ENCODE measurements around the gene ERO1A. TPM values are rescaled to one million over a fixed set of nuclear protein-coding genes. Genes with fewer than 3 reads are reported as not detected.

Gene ERO1A
- total RNA-seq, 1 donor from 2014 or later, result 25.8 TPM

DNA sequence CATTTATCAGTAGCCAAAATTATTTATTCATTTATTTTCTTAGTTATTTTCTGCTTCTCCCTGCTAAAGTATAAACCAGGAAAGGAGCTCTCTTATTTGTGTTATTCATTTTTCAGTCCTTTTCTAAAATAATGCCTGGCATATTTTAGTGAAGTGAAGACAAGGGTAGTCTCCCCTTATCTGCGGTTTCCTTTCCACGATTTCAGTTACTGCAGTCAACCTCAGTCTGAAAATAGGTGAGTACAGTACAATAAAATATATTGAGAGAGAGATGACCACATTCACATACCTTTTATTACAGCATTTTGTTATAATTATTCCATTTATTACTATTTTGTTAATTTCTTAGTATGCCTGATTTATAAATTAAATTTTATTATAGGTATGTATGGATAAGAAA lies 85.2 kb downstream of the ERO1A start:
- Mint-ChIP-seq H3K27ac (ENCODE audit: unreplicated experiment) (no peak overlapping the region), H3K4me3 (ENCODE audit: unreplicated experiment) (no peak overlapping the region), H3K9me3 (ENCODE audit: unreplicated experiment) (no peaks in the 10 kb centered on the region), H3K4me1 (ENCODE audit: low read depth, unreplicated experiment) (no peaks in the 10 kb centered on the region), H3K36me3 (ENCODE audit: unreplicated experiment) (peaks cover 8% of the 10 kb centered on the region), H3K27me3 (ENCODE audit: unreplicated experiment) (no peaks in the 10 kb centered on the region)
- DNase-seq, result no peak
- TF ChIP-seq, protein P1, sequence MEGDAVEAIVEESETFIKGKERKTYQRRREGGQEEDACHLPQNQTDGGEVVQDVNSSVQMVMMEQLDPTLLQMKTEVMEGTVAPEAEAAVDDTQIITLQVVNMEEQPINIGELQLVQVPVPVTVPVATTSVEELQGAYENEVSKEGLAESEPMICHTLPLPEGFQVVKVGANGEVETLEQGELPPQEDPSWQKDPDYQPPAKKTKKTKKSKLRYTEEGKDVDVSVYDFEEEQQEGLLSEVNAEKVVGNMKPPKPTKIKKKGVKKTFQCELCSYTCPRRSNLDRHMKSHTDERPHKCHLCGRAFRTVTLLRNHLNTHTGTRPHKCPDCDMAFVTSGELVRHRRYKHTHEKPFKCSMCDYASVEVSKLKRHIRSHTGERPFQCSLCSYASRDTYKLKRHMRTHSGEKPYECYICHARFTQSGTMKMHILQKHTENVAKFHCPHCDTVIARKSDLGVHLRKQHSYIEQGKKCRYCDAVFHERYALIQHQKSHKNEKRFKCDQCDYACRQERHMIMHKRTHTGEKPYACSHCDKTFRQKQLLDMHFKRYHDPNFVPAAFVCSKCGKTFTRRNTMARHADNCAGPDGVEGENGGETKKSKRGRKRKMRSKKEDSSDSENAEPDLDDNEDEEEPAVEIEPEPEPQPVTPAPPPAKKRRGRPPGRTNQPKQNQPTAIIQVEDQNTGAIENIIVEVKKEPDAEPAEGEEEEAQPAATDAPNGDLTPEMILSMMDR (IDR thresholded peaks at IDR 0.05; ENCODE audit: partially characterized antibody, unreplicated experiment), result no peak

DNA sequence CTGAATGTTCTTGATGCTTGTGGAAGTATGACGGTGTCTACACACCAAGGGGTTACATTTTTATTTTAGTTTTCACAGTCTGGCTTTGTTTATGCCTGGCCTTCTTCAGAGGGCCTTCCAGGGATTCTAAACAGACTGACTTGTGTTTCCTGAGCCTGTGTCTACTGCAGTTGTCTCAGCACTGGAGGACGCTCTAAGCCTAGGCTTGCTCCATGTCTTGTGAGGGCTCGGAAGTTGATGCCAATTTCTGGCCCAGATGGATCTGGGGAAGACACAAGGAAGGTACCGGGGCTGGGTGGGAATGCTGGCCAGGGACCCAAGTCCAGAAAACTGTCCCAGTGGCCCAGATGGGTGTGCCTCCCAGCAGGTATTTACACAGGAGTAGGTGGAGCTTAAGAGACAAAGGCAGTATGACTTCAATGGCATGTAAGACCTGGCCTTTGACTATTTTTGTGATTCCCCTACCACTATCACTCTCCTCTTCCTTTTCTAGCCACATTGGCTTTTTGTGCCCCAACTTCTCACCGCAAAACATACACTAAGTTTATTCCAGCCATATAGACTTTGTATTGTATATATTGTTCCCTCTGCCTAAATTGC lies 85.8 kb downstream of the ERO1A start:
- no peak overlapping the region for H3K27ac Mint-ChIP-seq (ENCODE audit: unreplicated experiment)
- TF ChIP-seq, protein P1 (IDR thresholded peaks at IDR 0.05; ENCODE audit: partially characterized antibody, unreplicated experiment), result no peak
- H3K4me1 Mint-ChIP-seq (ENCODE audit: low read depth, unreplicated experiment), result no peaks in the 10 kb centered on the region
- peaks cover 13% of the 10 kb centered on the region for H3K36me3 Mint-ChIP-seq (ENCODE audit: unreplicated experiment)
- H3K4me3 Mint-ChIP-seq (ENCODE audit: unreplicated experiment), result no peak overlapping the region
- no peaks in the 10 kb centered on the region for H3K27me3 Mint-ChIP-seq (ENCODE audit: unreplicated experiment)
- no peaks in the 10 kb centered on the region for H3K9me3 Mint-ChIP-seq (ENCODE audit: unreplicated experiment)
- no peak for DNase-seq

DNA sequence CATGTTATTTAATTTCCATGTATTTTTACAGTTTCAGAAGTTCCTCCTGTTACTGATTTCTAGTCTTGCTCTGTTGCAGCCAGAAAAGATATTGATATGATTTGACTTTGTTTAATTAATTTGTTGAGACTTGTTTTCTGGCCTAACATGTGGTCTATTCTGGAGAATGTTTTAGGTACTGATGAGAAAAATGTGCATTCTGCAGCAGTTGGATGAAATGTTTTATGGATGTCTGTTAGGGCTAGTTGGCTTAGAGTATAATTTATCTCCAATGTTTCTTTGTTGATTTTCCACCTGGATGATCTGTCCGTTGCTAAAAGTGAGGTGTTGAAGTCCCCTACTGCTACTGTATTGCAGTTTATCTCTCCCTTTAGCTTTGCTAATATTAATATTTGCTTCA lies 88.3 kb downstream of the ERO1A start:
- H3K27ac Mint-ChIP-seq (ENCODE audit: unreplicated experiment), result no peak overlapping the region
- H3K36me3 Mint-ChIP-seq (ENCODE audit: unreplicated experiment), result peaks cover 18% of the 10 kb centered on the region
- no peaks in the 10 kb centered on the region for H3K4me1 Mint-ChIP-seq (ENCODE audit: low read depth, unreplicated experiment)
- TF ChIP-seq, protein P1 (IDR thresholded peaks at IDR 0.05; ENCODE audit: partially characterized antibody, unreplicated experiment), result no peak
- H3K9me3 Mint-ChIP-seq (ENCODE audit: unreplicated experiment), result no peaks in the 10 kb centered on the region
- H3K4me3 Mint-ChIP-seq (ENCODE audit: unreplicated experiment), result no peak overlapping the region
- DNase-seq, result no peak
- no peaks in the 10 kb centered on the region for H3K27me3 Mint-ChIP-seq (ENCODE audit: unreplicated experiment)

DNA sequence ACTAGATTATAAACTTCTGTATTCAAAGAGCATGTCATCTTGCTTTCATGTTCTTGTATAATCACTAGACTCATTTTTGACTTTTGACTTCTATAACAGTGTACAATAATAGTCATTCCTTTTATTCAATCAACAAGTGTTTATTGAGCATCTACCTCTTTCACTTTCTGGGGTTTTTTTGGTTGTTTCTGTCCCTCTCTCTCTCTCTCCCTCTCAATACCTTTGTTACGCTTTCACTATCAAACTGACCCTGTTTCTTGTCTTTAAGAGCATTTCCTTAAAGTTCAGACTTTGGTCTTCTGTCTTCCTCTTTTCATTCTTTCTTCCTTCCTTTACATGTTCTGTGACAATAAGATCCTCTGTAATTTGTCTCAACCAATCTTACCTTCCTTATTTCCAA lies 93.2 kb downstream of the ERO1A start:
- DNase-seq, result no peak
- H3K9me3 Mint-ChIP-seq (ENCODE audit: unreplicated experiment), result no peaks in the 10 kb centered on the region
- H3K27me3 Mint-ChIP-seq (ENCODE audit: unreplicated experiment), result no peaks in the 10 kb centered on the region
- no peak overlapping the region for H3K4me3 Mint-ChIP-seq (ENCODE audit: unreplicated experiment)
- H3K4me1 Mint-ChIP-seq (ENCODE audit: low read depth, unreplicated experiment), result no peaks in the 10 kb centered on the region
- H3K27ac Mint-ChIP-seq (ENCODE audit: unreplicated experiment), result no peak overlapping the region
- peaks cover 18% of the 10 kb centered on the region for H3K36me3 Mint-ChIP-seq (ENCODE audit: unreplicated experiment)
- TF ChIP-seq, protein P1 (IDR thresholded peaks at IDR 0.05; ENCODE audit: partially characterized antibody, unreplicated experiment), result no peak

DNA sequence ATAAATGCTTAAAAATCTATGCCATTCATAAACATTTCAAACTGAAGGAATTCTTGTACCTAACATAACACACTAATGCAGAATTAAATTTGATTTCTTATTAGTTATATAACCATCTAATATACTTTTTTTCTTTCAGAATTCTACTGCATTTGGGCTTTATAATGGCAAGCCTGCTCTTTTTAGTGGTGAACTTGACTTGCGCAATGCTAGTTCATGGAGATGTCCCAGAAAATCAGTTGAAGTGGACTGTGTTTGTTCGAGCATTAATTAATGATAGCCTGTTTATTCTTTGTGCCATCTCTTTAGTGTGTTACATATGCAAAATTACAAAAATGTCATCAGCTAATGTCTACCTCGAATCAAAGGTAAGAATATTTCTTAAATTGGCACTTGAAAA lies 95.4 kb downstream of the ERO1A start:
- H3K9me3 Mint-ChIP-seq (ENCODE audit: unreplicated experiment), result no peaks in the 10 kb centered on the region
- H3K36me3 Mint-ChIP-seq (ENCODE audit: unreplicated experiment), result peaks cover 8% of the 10 kb centered on the region
- H3K27ac Mint-ChIP-seq (ENCODE audit: unreplicated experiment), result no peak overlapping the region
- TF ChIP-seq, protein P1 (IDR thresholded peaks at IDR 0.05; ENCODE audit: partially characterized antibody, unreplicated experiment), result no peak
- no peak overlapping the region for H3K4me3 Mint-ChIP-seq (ENCODE audit: unreplicated experiment)
- no peaks in the 10 kb centered on the region for H3K4me1 Mint-ChIP-seq (ENCODE audit: low read depth, unreplicated experiment)
- H3K27me3 Mint-ChIP-seq (ENCODE audit: unreplicated experiment), result no peaks in the 10 kb centered on the region
- no peak for DNase-seq
